Ovary (tissue), 3 donors: ENCODE results near the gene SHROOM4.

Experiments used
- EP300 ChIP-seq: sonication (generic); formaldehyde crosslinking; IDR thresholded peaks from one replicate; pipeline ENCODE4 v1.6.1; 2017; ENCODE audit warnings: antibody characterized with exemption
- POLR2A ChIP-seq: fragments of 450-650 bp; IDR thresholded peaks from one replicate; pipeline ENCODE4 v1.6.1; 2017; ENCODE audit warnings: antibody characterized with exemption, mild to moderate bottlenecking, moderate library complexity
- TF ChIP-seq, protein P1 (sequence below), 3 donors: fragments of 450-650 bp in 2 of 3; fragments of 200-600 bp in 1 of 3; IDR thresholded peaks; one replicate each; pipeline versions ENCODE4 v1.5.1 to v1.8.0; 2016 to 2022; ENCODE audit warnings: antibody characterized with exemption in 3 of 3, mild to moderate bottlenecking in 1 of 3
- donor health status: DM: no; HTN: no; CAD: no.

DNA sequence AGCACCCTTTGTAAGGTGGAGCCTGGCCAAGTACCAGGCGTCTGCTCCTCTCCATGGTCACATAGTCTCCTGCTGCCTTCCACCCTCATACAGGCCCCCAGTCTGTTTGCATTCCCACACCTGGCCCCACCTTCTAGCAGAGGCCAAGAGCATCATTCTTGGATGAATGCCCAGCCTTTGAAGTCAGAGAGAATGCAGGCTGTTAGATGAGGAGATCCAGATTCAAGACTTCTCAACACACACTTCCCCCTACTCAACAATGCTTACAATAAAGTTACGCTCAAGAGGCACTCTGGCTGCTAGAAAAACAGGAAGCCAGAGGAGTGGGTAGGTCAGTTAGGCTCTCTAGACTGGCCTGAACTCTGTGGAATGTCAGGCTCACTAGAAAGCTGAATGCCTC is 43.3 kb downstream of the SHROOM4 start:
- TF ChIP-seq, protein P1, sequence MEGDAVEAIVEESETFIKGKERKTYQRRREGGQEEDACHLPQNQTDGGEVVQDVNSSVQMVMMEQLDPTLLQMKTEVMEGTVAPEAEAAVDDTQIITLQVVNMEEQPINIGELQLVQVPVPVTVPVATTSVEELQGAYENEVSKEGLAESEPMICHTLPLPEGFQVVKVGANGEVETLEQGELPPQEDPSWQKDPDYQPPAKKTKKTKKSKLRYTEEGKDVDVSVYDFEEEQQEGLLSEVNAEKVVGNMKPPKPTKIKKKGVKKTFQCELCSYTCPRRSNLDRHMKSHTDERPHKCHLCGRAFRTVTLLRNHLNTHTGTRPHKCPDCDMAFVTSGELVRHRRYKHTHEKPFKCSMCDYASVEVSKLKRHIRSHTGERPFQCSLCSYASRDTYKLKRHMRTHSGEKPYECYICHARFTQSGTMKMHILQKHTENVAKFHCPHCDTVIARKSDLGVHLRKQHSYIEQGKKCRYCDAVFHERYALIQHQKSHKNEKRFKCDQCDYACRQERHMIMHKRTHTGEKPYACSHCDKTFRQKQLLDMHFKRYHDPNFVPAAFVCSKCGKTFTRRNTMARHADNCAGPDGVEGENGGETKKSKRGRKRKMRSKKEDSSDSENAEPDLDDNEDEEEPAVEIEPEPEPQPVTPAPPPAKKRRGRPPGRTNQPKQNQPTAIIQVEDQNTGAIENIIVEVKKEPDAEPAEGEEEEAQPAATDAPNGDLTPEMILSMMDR (IDR thresholded peaks at IDR 0.05) = no peak
- no peak for TF ChIP-seq EP300
- no peak for TF ChIP-seq POLR2A
